GM21381 (cell line): Measurements from ENCODE around the gene SLC39A7.

Experiments
- ATAC-seq: cut with Tn5 transposase; IDR thresholded peaks from one replicate; pipeline ENCODE4 v1.9.1; 2021; ENCODE audit warnings: mild to moderate bottlenecking, moderate library complexity; ENCODE audit not compliant: unreplicated experiment

The SLC39A7 gene

DNA sequence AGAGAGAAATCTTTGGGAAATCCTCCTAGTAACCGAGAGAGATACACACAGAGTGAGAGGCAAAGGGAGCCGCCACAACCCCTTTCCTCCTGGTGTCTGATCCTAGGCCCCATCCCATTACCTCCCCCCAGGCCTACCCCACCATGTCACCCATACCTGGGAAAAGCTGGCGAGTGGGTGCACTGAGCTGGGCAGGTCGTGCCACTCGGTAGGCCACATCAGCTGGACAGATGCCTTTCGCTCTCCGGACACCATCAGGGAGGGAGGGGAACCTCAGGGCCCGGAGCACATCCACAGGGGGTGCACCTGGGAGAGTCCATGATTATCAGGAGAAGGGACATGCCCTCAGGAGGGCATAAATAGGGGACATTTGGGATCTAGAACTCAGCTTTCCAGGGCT lies 11.5 kb upstream of the SLC39A7 start:
- ATAC-seq: no peak

DNA sequence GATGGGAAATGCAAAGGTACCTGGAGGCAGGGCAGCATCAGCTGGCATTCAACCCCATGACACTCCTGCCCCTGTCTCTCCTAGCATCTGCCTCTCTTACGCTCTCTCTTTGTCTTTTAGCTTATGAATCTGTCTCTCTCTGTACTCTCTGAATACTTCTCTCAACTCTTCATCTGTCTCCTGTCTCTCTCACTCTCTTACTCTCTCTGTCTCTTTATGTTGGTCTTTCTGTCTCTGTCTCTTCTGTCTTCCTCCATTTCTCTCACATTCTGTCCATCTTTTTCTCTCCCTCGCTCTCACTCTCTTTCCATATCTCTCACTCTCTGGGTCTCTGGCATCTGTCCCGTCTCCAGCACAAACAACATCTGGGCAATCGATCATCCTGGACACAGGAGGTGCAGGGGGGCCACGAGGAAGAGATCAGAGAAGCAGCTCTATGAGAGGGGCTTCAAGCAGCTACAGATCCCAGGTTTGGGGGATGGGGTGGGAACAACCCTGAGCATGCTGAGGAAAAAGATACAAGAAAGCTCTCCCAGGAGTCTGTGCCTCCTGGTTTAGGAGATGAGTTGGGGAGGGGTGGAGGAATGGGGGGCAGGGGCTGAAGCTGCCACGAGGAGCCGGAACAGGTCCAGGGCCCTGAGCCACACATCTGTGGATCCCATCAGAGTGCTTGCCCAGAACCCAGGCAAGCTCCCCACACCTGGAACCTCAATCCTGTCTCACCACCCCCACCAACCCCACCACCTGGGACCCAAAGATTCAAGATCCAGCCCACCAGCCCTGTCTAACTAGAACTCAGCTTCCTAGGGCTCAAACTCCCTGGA lies 10.8 kb upstream of the SLC39A7 start:
- ATAC-seq: no peak

DNA sequence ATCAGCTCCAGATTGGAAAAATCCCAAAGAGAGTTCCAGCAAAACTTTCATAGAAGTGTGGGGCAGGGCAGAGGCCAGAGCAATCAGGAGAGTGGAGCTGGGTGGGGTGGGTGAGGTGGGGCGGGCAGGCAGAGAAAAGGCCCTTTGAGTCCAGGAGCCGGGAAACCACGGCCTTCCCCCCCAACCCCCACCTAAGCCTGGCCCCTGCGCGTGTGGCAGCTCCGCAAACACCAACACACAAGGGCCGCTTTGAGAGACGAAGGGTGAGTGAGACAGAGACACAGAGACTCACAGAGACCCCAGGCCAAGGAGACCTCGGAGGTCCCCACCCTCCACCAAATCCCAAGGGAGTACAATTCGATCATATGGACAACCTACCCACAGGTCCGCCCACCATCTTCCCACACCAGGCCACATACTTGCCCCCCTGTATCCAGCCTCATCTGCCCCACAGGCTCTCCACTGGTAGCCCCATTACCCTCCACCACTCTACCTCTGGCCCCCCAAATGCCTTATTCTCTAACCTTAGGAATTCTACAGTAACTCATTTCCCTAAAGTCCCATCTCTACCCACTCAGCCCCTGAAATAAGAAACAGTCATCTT lies 10.1 kb upstream of the SLC39A7 start:
- ATAC-seq: no peak

DNA sequence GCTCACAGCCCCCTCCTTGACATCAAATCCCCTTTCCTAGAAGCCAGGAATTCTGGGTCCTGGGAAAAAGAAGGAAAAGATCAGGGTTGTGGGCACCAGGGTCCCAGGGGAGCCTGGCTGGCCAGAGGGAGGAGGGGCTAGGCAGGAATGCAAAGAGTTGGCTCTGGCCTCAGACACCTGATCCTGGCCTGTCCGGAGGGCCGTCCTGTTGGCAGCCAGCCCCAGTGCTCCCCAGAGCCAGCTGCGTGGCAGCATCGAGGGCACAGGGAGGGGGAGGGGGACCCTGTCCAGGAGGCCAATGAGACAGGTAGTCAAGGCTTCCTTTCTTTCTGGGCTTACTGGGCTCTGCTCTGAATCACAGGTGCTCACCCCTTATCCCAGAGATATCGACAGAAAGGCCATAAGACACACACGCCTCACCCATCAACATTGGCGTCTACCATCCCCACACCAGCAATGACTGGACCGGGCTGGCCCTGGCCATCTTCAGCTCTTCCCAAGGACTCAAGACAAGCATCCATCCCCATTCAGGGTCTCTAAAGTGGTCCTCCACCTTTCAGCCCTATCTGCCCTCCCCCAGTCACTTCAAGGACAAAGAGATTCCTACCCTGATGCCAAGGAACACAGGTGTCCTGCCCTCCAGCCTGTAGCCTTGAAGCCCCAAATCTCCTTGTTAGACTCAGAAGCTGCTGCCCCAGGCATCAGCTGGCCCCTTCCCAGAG lies 9.1 kb upstream of the SLC39A7 start:
- ATAC-seq: no peak

DNA sequence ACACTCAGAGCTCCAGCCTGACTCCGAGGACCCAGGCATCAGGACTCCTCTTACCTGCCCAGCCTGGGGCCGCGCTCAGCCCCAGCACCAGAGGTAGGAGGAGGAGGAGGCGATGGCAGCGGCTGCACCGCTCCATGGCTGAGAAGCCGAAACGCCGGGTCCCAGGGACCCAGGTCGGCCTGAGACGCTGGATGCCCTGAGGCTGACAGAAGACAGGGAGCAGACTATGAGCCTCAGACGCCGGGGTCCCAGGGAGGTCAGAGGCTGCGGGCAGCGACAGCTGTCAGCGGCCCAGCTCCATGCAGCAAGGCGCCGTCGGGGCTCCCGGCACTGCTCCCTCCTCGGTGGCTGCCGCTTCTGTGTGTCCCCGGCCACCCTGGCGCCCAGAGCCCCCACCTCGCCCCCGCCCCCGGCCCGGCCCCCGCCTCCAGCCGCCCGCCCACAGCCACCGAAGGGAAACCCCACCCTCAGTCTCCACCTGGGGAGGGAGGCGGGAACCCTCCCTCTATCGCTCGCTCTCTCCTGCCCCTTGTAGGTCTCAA lies 8.5 kb upstream of the SLC39A7 start, which contains the start of gene COL11A2:
Gene COL11A2, minus strand, starts transcription at position 363 of the 542 bp plus-strand sequence. Its CDS starts 227 bp downstream, at position 136.
- no peak for ATAC-seq

DNA sequence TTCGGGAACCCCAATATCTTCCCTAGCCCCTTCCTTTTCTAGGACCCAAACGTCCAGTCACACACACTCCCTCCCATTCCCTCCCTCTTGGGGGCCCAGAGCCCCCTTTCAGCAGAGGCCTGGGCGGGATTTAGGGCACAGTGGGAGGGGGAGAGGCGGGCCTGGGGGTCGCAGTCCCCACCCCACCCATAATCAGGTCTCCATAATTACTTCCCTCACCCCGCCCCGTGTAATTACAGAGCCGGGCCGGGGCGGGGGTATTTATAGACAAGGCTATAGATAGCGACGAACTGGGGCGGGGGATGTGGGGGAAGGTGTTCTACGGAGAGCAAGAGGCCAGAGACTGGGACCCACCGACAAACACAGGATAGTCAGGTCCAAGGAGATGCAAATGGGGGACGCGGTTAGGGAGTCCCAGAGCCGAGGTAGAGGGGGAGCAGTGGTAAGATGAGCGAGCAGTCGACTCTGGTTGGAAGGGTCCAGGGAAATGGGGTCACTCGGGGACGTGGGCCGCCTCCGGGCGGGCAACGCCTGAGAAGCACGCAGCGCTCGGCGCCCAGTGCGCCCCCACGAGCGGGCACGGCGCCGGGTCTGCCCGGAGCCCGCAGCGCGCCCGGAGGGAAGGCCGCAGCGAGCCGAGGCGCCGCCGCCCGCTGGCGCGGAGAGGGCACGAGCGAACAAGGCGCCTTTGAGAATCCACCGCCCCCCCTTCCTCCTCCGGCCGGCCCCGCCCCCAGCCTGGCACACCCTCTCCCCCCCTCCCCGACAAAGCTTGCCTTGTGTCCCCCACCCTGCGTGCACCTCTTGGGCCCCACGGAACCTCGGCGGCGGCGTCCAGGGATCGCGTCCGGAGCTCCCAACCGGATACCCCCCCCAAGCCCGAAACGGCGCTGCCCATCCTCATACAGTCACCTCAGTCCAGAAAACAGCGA lies 7.7 kb upstream of the SLC39A7 start:
- no peak for ATAC-seq

DNA sequence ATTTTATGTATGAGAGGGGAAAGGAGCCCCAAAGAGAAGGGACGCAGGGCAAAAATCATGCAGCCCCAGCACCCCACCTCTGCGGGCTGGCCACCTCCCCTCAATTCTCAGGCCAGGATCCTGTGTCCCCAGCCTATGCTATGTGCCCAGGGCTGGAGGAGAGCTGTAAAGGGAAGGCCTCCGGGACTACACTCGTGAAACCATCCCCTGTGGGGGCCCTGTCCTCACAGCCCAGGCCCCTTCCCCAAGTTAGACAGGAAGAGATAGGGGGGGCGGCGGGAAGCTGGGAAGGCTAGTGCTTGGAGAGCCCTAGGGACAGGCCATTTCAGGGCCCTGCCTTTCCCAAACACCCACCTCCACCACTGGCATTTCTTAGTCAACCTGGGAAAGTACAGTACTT lies 7.0 kb upstream of the SLC39A7 start:
- ATAC-seq: no peak

DNA sequence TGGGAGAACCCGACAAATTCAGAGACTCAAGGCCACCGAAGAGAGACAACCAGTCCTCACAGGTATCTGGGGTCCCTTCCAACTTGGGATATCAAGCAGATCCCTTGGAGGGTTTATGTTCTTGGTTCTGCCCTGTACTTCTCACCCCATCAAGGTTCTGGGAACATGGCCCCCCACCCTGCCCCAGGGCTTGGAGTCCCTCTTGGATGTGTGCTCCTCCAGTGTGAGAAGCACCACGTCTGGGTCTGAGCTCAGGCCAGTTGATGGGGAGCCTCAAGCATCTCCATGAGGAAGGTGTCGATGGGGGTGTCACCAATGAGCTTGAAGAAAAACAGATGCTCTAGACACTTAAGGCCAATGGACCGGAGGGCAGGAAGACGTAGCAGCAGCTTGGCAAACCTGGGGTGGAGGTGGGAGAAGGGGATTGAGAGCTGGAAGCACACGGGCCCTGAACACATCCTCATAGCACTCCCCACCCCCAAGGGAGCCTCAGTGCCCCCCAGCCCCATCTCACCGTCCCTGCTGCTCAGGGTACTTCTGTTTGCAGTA lies 6.2 kb upstream of the SLC39A7 start:
- ATAC-seq: no peak

DNA sequence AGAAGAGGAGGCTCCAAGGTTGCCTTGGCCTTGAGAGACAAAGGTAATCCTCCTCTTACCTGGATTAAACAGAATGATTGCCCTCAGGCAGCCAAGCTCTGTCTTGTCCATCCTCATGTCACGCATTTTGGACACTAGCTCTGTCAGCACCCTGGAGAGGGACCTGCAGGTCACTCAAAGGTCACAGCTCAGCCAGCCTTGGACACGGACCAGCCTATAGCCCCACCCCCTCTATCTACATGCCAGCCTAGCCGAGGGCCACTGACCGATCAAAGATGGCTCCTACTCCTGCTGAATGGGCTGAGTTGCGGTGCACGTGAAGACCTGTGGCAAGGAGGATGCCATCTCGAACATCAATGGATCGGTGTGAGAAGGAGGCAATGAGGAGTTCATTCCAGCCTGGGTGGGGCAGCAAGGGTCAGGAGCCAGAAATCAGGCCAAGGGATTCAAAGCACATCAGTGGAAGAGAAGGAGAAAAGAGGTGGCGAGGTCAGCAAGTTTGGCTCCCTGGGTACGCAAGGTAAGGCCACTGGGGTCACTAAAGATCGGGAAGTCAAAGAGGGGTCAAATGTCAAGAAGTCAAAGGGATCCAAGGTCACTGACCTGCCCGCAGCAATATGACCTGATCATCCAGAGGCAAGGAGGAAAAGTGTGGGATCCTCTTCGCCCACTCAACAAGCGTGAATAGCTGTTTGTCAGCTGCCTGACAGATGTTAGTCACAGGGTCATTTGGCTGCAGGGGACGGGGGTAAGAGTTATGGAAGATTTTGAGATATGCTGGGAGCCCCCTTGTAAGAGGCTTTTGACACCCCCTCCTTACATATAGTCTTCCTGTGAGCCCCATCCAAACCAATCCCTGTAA lies 5.1 kb upstream of the SLC39A7 start:
- ATAC-seq: no peak

DNA sequence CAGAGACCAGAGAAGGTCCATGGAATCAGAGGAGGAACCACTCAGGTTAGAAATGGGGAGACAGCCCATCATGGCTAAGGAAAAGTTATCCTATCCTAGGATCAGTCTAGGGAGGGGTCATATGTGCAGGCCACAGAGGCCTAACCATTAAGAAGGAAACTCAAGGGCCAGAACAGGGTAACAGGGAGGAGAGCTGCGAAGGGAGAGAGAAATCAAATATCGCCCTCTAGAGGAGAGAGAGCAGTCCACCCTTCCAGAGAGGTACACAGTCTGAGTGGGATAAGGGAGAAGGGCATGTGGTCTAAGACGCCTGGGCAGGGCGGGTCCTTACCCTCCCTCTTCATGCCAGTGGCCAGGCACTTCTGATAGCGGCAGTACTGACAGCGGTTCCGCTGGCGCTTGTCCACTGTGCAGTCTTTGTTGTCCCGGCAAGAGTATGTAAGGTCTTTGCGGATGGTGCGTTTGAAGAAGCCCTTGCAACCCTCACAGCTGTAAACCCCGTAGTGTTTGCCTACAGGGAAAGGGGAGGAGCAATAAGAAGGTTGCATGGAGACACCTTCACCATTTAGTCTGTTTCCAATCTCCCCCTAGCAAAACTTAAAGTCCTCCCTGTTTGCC lies 3.1 kb upstream of the SLC39A7 start:
- ATAC-seq: no peak

DNA sequence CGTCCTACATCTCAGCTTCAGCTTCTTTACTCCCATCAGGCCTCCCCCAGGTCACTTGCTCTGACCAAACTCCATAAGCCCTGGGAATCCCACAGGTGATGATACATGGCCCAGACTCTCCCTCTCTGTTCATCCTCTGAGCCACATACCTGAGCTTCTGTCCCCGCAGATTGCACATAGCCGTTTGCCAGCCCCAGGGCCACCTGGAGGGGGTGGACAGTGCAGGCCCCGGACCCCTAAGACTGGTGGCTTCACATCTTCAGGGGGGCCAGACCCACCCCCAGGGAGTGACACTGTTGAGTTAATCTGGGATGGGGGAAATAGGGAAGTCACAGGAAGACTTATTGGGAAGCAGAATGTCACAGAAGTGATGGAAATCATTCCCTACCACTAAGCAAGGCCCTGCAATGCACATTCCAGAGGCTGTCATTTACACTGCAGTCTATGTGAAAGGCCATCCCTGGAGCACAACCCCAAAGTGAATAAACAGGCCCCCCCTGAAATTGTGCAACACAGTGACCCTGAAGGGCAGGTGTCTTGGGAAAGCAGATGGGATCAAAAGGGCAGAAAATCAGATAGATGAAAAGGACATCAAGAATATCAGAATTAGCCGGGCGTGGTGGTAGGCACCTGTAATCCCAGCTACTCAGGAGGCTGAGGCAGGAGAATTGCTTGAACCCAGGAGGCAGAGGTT lies 2.4 kb upstream of the SLC39A7 start:
- no peak for ATAC-seq

DNA sequence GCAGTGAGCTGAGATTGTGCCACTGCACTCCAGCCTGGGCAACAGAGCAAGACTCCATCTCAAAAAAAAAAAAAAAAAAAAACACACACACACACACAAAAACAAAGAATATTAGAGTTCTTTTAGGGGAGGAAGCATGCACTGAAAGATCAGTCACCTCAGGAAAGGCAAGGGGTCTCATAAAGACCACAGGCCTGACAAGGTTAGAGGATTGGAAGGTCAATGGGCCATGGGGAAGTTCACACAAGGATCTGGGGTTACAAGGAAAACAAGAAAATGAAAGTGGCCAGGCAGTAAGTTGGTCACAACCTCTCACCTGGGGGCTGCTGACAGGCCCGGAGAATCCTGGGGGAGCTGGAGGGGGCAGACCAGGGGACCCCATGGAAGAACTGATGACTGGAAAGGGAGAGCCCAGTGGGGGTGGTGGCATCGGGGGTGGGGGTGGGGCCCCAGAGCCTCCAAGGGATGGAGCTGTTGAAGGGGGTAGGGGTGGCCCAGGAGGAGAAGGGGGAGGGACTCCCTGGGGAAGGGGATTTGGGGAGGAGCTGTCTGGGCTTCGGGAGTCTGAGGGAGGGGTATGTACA lies 1.7 kb upstream of the SLC39A7 start:
- no peak for ATAC-seq

DNA sequence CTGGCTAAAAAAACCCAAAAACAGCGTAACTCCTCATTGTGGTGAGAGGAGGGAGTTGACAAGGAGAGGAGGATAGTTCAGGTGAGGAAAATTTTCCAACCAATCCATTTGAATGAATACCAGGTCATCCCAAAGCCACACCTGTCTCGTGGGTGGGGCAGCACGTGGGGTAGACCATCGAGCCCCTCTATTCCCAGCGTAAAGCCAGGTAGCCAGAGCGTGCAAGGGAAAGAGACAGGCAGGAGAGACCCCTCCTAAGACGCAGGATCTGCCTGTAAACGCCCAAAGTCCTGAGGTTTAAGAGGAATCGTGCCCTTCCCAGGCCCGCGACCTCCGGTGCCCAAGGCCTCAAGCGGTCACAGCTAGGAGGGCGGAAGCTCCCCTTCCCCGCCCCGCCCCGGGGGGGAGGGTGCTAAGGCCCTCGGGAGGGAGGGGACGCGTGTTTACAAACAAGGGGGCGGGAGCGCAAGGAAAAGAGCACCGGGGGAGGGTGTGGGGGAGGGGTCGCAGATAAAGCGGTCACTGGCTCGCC lies 914 bp upstream of the SLC39A7 start:
- peak; percentile 21 for ATAC-seq

DNA sequence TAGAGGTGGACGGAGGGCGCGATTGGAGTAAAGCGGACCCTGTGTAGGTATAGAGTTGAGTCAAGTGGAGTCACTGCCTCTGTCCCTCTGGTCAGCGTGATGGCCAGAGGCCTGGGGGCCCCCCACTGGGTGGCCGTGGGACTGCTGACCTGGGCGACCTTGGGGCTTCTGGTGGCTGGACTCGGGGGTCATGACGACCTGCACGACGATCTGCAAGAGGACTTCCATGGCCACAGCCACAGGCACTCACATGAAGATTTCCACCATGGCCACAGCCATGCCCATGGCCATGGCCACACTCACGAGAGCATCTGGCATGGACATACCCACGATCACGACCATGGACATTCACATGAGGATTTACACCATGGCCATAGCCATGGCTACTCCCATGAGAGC lies 479 bp downstream of the SLC39A7 start:
- ATAC-seq: no peak

DNA sequence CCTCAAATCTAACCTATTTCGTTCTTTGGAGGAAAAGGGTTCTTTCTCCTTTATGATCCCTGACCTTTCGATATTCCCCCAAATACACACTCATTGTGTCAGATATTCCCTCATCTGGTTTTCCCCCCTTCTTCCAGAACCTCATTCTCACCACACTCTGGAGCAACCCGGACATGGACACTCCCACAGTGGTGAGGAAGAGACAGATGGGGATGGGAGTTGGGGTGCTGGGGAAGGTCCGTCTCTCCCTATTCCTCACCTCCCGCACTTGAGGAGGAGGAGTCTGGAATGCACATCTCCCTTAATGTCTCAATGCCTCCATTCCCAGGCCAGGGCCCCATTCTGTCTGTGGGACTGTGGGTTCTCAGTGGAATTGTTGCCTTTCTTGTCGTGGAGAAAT lies 1.3 kb downstream of the SLC39A7 start:
- no peak for ATAC-seq

DNA sequence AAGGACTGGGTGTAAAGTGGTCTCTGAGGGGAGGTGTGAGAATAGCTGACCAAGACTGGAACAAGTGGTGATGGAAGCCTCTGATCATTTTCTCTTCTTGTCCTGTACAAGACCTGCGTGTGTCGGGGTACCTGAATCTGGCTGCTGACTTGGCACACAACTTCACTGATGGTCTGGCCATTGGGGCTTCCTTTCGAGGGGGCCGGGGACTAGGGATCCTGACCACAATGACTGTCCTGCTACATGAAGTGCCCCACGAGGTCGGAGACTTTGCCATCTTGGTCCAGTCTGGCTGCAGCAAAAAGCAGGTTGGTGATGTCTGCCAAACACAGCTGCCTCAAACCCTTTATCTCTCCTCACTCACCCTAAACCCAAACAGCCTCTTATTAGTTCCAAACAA lies 2.1 kb downstream of the SLC39A7 start:
- no peak for ATAC-seq

DNA sequence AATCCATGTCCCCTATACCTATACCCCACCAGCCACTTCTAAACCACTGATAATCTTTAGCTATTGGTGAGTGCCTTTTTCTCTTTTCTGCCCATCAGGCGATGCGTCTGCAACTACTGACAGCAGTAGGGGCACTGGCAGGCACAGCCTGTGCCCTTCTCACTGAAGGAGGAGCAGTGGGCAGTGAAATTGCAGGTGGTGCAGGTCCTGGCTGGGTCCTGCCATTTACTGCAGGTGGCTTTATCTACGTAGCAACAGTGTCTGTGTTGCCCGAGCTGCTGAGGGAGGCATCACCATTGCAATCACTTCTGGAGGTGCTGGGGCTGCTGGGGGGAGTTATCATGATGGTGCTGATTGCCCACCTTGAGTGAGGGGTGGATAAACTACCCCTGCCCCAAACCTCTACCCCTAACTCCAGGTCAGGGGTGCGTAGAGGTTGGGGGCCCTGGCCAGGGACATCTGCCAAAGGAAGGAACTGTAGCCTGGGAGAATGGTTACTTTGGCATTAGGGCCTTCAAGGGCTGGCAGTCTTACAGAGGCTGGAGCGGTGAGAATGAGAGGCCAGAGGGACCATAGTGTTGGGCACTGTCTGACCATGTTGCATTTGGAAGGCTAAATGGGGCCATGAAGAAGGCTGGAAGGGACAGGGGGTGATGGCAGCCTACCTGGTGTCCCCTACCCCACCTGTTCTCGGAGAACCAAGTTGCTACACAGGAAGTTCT lies 2.9 kb downstream of the SLC39A7 start:
- ATAC-seq: no peak
